Neuronal stem cell (in vitro differentiated cells): Measurements from ENCODE around the gene THSD4.
A peak's percentile ranks its signal among the peaks of the same experiment; 100 is the strongest.

Source experiments
- DNase-seq: peaks from one replicate; pipeline ENCODE4 v3.0.0-alpha.2; 2013; ENCODE audit warnings: low spot score
- H2AFZ ChIP-seq: one replicate; pipeline ENCODE4 v1.6.1; 2013; ENCODE audit warnings: mild to moderate bottlenecking, low read length, inconsistent platforms
- H2AK5ac ChIP-seq: 2 replicates; pipeline ENCODE4 v1.6.1; 2013; ENCODE audit warnings: low read depth, mild to moderate bottlenecking, inconsistent platforms, low read length, moderate library complexity, mixed read lengths
- H2BK120ac ChIP-seq: 2 replicates; pipeline ENCODE4 v1.6.1; 2013; ENCODE audit warnings: low read depth, mild to moderate bottlenecking, inconsistent platforms, low read length, moderate library complexity, mixed read lengths
- H2BK12ac ChIP-seq: one replicate; pipeline ENCODE4 v1.6.1; 2013; ENCODE audit warnings: low read length, inconsistent platforms
- H2BK15ac ChIP-seq: 2 replicates; pipeline ENCODE4 v1.6.1; 2013; ENCODE audit warnings: mild to moderate bottlenecking, low read length, inconsistent platforms, mixed read lengths
- H2BK5ac ChIP-seq: one replicate; pipeline ENCODE4 v1.6.1; 2013; ENCODE audit warnings: inconsistent platforms, mild to moderate bottlenecking, low read length, moderate library complexity
- H3K14ac ChIP-seq: one replicate; pipeline ENCODE4 v1.6.1; 2013; ENCODE audit warnings: low read length, inconsistent platforms
- H3K18ac ChIP-seq: 2 replicates; pipeline ENCODE4 v1.6.1; 2013; ENCODE audit warnings: low read length, inconsistent platforms
- H3K23ac ChIP-seq: 2 replicates; pipeline ENCODE4 v1.6.1; 2013; ENCODE audit warnings: low read depth, mild to moderate bottlenecking, mixed read lengths, low read length, inconsistent platforms; ENCODE audit not compliant: poor library complexity
- H3K27ac ChIP-seq: replicated peaks from 3 replicates; pipeline ENCODE4 v1.5.1; 2013; ENCODE audit warnings: low read length, inconsistent platforms
- H3K27me3 ChIP-seq, 3 experiments: 2 replicates each; pipeline ENCODE4 v1.6.1; 2013; ENCODE audit warnings: low read length in 3 of 3, mild to moderate bottlenecking in 2 of 3, inconsistent platforms in 1 of 3, low read depth in 1 of 3, mixed read lengths in 1 of 3, moderate library complexity in 1 of 3; ENCODE audit not compliant: control insufficient read depth in 3 of 3, insufficient read depth in 3 of 3
- H3K36me3 ChIP-seq, 2 donors: replicated peaks in 1 of 2; 2 replicates each; pipeline ENCODE4 v1.6.1; 2013; ENCODE audit warnings: low read length in 2 of 2; ENCODE audit not compliant: control insufficient read depth in 2 of 2, insufficient read depth in 2 of 2
- H3K4ac ChIP-seq: 2 replicates; pipeline ENCODE4 v1.6.1; 2013; ENCODE audit warnings: inconsistent platforms, mild to moderate bottlenecking, low read length, moderate library complexity
- H3K4me1 ChIP-seq, 2 donors: 1 replicate in 1 of 2; 2 replicates in 1 of 2; pipeline ENCODE4 v1.6.1; 2013; ENCODE audit warnings: low read length in 2 of 2, low read depth in 1 of 2; ENCODE audit not compliant: control insufficient read depth in 2 of 2, insufficient read depth in 1 of 2
- H3K4me2 ChIP-seq: one replicate; pipeline ENCODE4 v1.6.1; 2013; ENCODE audit warnings: mild to moderate bottlenecking, low read length, inconsistent platforms; ENCODE audit not compliant: insufficient read depth, poor library complexity, severe bottlenecking
- H3K4me3 ChIP-seq, 2 donors: 2 replicates each; pipeline ENCODE4 v1.5.1; 2013; ENCODE audit warnings: low read length in 2 of 2, mild to moderate bottlenecking in 2 of 2, inconsistent platforms in 1 of 2, moderate library complexity in 1 of 2
- H3K79me1 ChIP-seq: one replicate; pipeline ENCODE4 v1.6.1; 2013; ENCODE audit warnings: low read depth, mild to moderate bottlenecking, inconsistent platforms, low read length, moderate library complexity
- H3K9ac ChIP-seq: one replicate; pipeline ENCODE4 v1.6.1; 2013; ENCODE audit warnings: mild to moderate bottlenecking, low read depth, low read length, inconsistent platforms; ENCODE audit not compliant: poor library complexity
- H3K9me3 ChIP-seq, 2 donors: replicated peaks in 1 of 2; 2 replicates each; pipeline versions ENCODE3 to v1.6.1; 2013; ENCODE audit warnings: low read length in 2 of 2, mild to moderate bottlenecking in 2 of 2, inconsistent platforms in 1 of 2, low read depth in 1 of 2, mixed read lengths in 1 of 2, moderate library complexity in 1 of 2; ENCODE audit not compliant: control insufficient read depth in 2 of 2, insufficient read depth in 1 of 2
- H4K8ac ChIP-seq: one replicate; pipeline ENCODE4 v1.6.1; 2013; ENCODE audit warnings: low read depth, mild to moderate bottlenecking, inconsistent platforms, low read length, moderate library complexity
- H4K91ac ChIP-seq: one replicate; pipeline ENCODE4 v1.6.1; 2013; ENCODE audit warnings: low read length, low read depth, mild to moderate bottlenecking, inconsistent platforms; ENCODE audit not compliant: poor library complexity
- WGBS, 2 donors: extraction: QIAGEN DNeasy Blood & Tissue Kit; methylation state at CpG; one replicate each; pipeline ENCODE4 v1.1.7; 2013; ENCODE audit warnings: missing lambda C conversion rate in 2 of 2, mixed read lengths in 1 of 2; ENCODE audit not compliant: insufficient read length in 2 of 2, insufficient replicate concordance in 1 of 2; ENCODE audit errors: extremely low coverage in 2 of 2; 5-methylcytosine and 5-hydroxymethylcytosine counted together

THSD4 gene

GRCh38 chr15:71091601-71092000, 23.7 kb upstream of the THSD4 start:
- H3K9me3 ChIP-seq, result no peaks in the 10 kb centered on the region
- no CpG with 5 or more reads among the region's 1 CpG for WGBS, 2 donors
- no peak overlapping the region for H2BK120ac ChIP-seq
- no peak overlapping the region for H3K4ac ChIP-seq
- H2AFZ ChIP-seq, result no peak overlapping the region
- H3K27me3 ChIP-seq, result no peaks in the 10 kb centered on the region
- no peak overlapping the region for H2BK15ac ChIP-seq
- H3K14ac ChIP-seq, result no peak overlapping the region
- H3K18ac ChIP-seq, result no peak overlapping the region
- H2BK5ac ChIP-seq, result no peak overlapping the region
- H3K36me3 ChIP-seq, result no peaks in the 10 kb centered on the region
- no peaks in the 10 kb centered on the region for H3K4me1 ChIP-seq
- H2BK12ac ChIP-seq, result no peak overlapping the region
- DNase-seq, result no peak
- H2AK5ac ChIP-seq, result no peak overlapping the region
- H3K9ac ChIP-seq, result no peak overlapping the region
- H3K23ac ChIP-seq, result no peak overlapping the region
- no peak overlapping the region for H3K27ac ChIP-seq
- H3K4me2 ChIP-seq, result no peak overlapping the region
- H4K8ac ChIP-seq, result no peak overlapping the region
- no peak overlapping the region for H4K91ac ChIP-seq
- no peak overlapping the region for H3K4me3 ChIP-seq
- H3K79me1 ChIP-seq, result no peaks in the 10 kb centered on the region

- no CpG with 5 or more reads among the region's 7 CpGs for WGBS, 2 donors
These were observed 23.1 kb upstream of the THSD4 start for GRCh38 chr15:71092056-71092600.

GRCh38 chr15:71093054-71094024, 21.9 kb upstream of the THSD4 start:
- DNase-seq, result no peak

More at GRCh38 chr15:71092056-71092600, 23.1 kb upstream of the THSD4 start:
- Histone ChIP-seq H2BK120ac (no peak overlapping the region), H2BK15ac (no peak overlapping the region), H3K18ac (no peak overlapping the region), H2AK5ac (no peak overlapping the region), H3K14ac (no peak overlapping the region), H3K9ac (no peak overlapping the region), H3K27me3 (no peaks in the 10 kb centered on the region), H3K9me3 (no peaks in the 10 kb centered on the region), H2AFZ (no peak overlapping the region), H3K36me3 (no peaks in the 10 kb centered on the region), H4K91ac (no peak overlapping the region), H3K4me2 (no peak overlapping the region), H2BK5ac (no peak overlapping the region), H3K79me1 (no peaks in the 10 kb centered on the region), H3K4me1 (no peaks in the 10 kb centered on the region), H3K27ac (no peak overlapping the region), H4K8ac (no peak overlapping the region), H2BK12ac (no peak overlapping the region), H3K4me3 (no peak overlapping the region), H3K4ac (no peak overlapping the region), H3K23ac (no peak overlapping the region)
- no peak for DNase-seq

GRCh38 chr15:71094137-71094536, 21.1 kb upstream of the THSD4 start:
- Histone ChIP-seq H4K8ac (no peak overlapping the region), H3K36me3 (no peaks in the 10 kb centered on the region), H3K14ac (peak overlapping the region; percentile 17), H3K4me3 (no peak overlapping the region), H3K23ac (no peak overlapping the region), H2AFZ (no peak overlapping the region), H2BK120ac (no peak overlapping the region), H2BK12ac (no peak overlapping the region), H3K18ac (no peak overlapping the region), H3K9me3 (no peaks in the 10 kb centered on the region), H4K91ac (no peak overlapping the region), H2BK5ac (no peak overlapping the region), H3K9ac (no peak overlapping the region), H3K4ac (no peak overlapping the region), H3K79me1 (no peaks in the 10 kb centered on the region), H2AK5ac (no peak overlapping the region), H3K27ac (no peak overlapping the region), H3K4me2 (no peak overlapping the region), H3K27me3 (no peaks in the 10 kb centered on the region), H2BK15ac (no peak overlapping the region), H3K4me1 (no peaks in the 10 kb centered on the region)
- no CpG with 5 or more reads among the region's 2 CpGs for WGBS, 2 donors
- no peak for DNase-seq

More at GRCh38 chr15:71093054-71094024, 21.9 kb upstream of the THSD4 start:
- no peak overlapping the region for H3K4me2 ChIP-seq
- H3K4me3 ChIP-seq, result no peak overlapping the region
- no peak overlapping the region for H3K4ac ChIP-seq
- H2BK15ac ChIP-seq, result no peak overlapping the region
- H4K8ac ChIP-seq, result no peak overlapping the region
- no peaks in the 10 kb centered on the region for H3K27me3 ChIP-seq
- H3K23ac ChIP-seq, result no peak overlapping the region
- no peaks in the 10 kb centered on the region for H3K79me1 ChIP-seq
- WGBS, 2 donors, result no CpG with 5 or more reads among the region's 11 CpGs
- no peak overlapping the region for H2BK120ac ChIP-seq
- H3K36me3 ChIP-seq, result no peaks in the 10 kb centered on the region
- H3K14ac ChIP-seq, result no peak overlapping the region
- H3K27ac ChIP-seq, result no peak overlapping the region
- no peak overlapping the region for H2BK12ac ChIP-seq
- H3K4me1 ChIP-seq, result no peaks in the 10 kb centered on the region
- H3K18ac ChIP-seq, result no peak overlapping the region
- H2AK5ac ChIP-seq, result no peak overlapping the region
- H4K91ac ChIP-seq, result no peak overlapping the region
- no peaks in the 10 kb centered on the region for H3K9me3 ChIP-seq
- H2BK5ac ChIP-seq, result no peak overlapping the region
- no peak overlapping the region for H2AFZ ChIP-seq
- no peak overlapping the region for H3K9ac ChIP-seq
